Measurements from ENCODE around the gene OSTM1. TPM values are rescaled to one million over a fixed set of nuclear protein-coding genes. Genes with fewer than 3 reads are reported as not detected.

The OSTM1 gene
- polyA plus RNA-seq, 1 donor from 2014 or later: 54.7 TPM

DNA sequence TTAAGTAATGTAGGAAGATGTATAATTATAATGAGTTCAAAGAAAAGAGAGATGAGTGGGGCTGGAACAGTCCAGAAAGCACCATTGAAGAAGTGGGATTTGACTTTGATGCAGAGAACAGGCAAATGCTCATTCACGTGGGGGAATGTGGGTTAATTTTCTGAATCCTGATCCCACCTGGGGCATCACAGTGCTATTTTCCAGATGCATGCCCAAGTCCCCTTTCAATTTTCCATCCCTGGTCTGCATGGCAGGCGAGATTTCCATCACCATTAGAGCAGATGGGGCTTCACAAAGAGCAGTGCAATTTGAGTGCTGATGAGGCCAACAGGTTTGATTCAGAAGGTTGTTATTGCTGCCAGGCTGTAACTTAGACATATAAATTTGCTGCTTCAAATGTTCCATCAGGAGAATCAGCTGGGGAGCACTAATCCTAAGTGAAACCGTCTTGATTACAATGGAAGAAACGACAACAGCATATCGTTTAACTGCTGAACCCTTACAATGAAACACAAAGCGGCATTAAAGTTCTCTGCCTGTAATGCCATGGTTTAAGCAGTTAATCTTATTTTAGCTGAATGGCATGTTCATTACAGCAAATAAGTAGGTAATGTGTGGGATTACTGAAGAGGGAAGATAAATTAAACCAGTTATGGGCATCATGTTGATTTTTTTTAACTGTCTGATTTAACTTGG, 45.2 kb downstream of the OSTM1 start:
- Histone ChIP-seq H3K79me2 (replicated peaks; ENCODE audit: insufficient read depth, low read length) (no peaks in the 10 kb centered on the region), H3K9ac (ENCODE audit: low read length) (no peak overlapping the region), H3K4me2 (ENCODE audit: low read length) (peak overlapping the region; percentile 31), H3F3A (ENCODE audit: insufficient read depth, low read length, poor library complexity, severe bottlenecking) (no peaks in the 10 kb centered on the region), H3K27me3 (ENCODE audit: insufficient read depth, low read depth, low read length) (no peaks in the 10 kb centered on the region), H3K9me3 (ENCODE audit: low read length) (no peaks in the 10 kb centered on the region), H3K27ac (ENCODE audit: low read length) (peak overlapping the region; percentile 46), H4K20me1 (ENCODE audit: insufficient read depth) (no peaks in the 10 kb centered on the region), H3K9me2 (ENCODE audit: insufficient read depth, low read length) (no peaks in the 10 kb centered on the region), H3K4me3 (ENCODE audit: low read length) (peak overlapping the region; percentile 26), H3K36me3 (ENCODE audit: insufficient read depth, low read length) (no peaks in the 10 kb centered on the region), H2AFZ (ENCODE audit: low read depth, low read length) (no peak overlapping the region)
- peak; percentile 84 for TF ChIP-seq EP300 (conservative IDR thresholded peaks at IDR 0.05; ENCODE audit: poor library complexity, severe bottlenecking)
- TF ChIP-seq, protein P1, sequence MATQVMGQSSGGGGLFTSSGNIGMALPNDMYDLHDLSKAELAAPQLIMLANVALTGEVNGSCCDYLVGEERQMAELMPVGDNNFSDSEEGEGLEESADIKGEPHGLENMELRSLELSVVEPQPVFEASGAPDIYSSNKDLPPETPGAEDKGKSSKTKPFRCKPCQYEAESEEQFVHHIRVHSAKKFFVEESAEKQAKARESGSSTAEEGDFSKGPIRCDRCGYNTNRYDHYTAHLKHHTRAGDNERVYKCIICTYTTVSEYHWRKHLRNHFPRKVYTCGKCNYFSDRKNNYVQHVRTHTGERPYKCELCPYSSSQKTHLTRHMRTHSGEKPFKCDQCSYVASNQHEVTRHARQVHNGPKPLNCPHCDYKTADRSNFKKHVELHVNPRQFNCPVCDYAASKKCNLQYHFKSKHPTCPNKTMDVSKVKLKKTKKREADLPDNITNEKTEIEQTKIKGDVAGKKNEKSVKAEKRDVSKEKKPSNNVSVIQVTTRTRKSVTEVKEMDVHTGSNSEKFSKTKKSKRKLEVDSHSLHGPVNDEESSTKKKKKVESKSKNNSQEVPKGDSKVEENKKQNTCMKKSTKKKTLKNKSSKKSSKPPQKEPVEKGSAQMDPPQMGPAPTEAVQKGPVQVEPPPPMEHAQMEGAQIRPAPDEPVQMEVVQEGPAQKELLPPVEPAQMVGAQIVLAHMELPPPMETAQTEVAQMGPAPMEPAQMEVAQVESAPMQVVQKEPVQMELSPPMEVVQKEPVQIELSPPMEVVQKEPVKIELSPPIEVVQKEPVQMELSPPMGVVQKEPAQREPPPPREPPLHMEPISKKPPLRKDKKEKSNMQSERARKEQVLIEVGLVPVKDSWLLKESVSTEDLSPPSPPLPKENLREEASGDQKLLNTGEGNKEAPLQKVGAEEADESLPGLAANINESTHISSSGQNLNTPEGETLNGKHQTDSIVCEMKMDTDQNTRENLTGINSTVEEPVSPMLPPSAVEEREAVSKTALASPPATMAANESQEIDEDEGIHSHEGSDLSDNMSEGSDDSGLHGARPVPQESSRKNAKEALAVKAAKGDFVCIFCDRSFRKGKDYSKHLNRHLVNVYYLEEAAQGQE (IDR thresholded peaks at IDR 0.05; ENCODE audit: borderline replicate concordance): peak; percentile 94
- TF ChIP-seq CTCF (IDR thresholded peaks at IDR 0.05; ENCODE audit: poor library complexity, severe bottlenecking): no peak
- no peak for TF ChIP-seq RAD21 (conservative IDR thresholded peaks at IDR 0.05)
- peak; percentile 75 for TF ChIP-seq POLR2AphosphoS5 (IDR thresholded peaks at IDR 0.05)
- no peak for TF ChIP-seq EZH2 (IDR thresholded peaks at IDR 0.05; ENCODE audit: borderline replicate concordance, insufficient read depth, low read length, poor library complexity, severe bottlenecking)
- TF ChIP-seq TAF1 (IDR thresholded peaks at IDR 0.05; ENCODE audit: low read depth): no peak
- TF ChIP-seq SMC3 (conservative IDR thresholded peaks at IDR 0.05; ENCODE audit: poor library complexity): no peak
- TF ChIP-seq MXI1 (conservative IDR thresholded peaks at IDR 0.05; ENCODE audit: poor library complexity, severe bottlenecking): peak; percentile 34

DNA sequence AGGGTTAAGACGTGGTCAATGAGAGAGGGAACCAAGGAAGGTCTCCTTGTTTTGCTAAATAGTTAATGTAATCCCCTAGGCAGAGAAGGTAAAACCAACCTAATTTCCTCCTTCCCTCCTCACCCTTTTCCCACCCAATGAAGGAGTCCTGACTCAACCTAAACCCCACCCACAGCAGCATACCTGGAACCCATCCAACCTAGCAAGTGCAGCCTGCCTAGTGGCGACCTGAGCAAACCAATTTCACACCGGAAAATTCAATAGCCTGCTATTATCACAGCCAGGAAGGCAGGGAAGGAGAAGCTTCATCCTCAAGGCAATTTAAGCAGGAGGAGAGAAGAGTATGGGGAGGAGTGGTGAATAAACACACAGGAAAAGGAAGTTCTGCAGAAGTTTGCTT, 46.9 kb downstream of the OSTM1 start:
- no peak overlapping the region for H3K27ac ChIP-seq (ENCODE audit: low read length)
- no peaks in the 10 kb centered on the region for H4K20me1 ChIP-seq (ENCODE audit: insufficient read depth)
- no peaks in the 10 kb centered on the region for H3K36me3 ChIP-seq (ENCODE audit: insufficient read depth, low read length)
- H3K27me3 ChIP-seq (ENCODE audit: insufficient read depth, low read depth, low read length): no peaks in the 10 kb centered on the region
- no peak overlapping the region for H3K9ac ChIP-seq (ENCODE audit: low read length)
- H2AFZ ChIP-seq (ENCODE audit: low read depth, low read length): no peak overlapping the region
- no peaks in the 10 kb centered on the region for H3K9me3 ChIP-seq (ENCODE audit: low read length)
- H3F3A ChIP-seq (ENCODE audit: insufficient read depth, low read length, poor library complexity, severe bottlenecking): no peaks in the 10 kb centered on the region
- TF ChIP-seq CTCF (IDR thresholded peaks at IDR 0.05; ENCODE audit: poor library complexity, severe bottlenecking): no peak
- TF ChIP-seq POLR2AphosphoS5 (IDR thresholded peaks at IDR 0.05): no peak
- no peak for TF ChIP-seq SMC3 (conservative IDR thresholded peaks at IDR 0.05; ENCODE audit: poor library complexity)
- TF ChIP-seq, protein P1 (IDR thresholded peaks at IDR 0.05; ENCODE audit: borderline replicate concordance): no peak
- no peak for TF ChIP-seq RAD21 (conservative IDR thresholded peaks at IDR 0.05)
- no peak for TF ChIP-seq EZH2 (IDR thresholded peaks at IDR 0.05; ENCODE audit: borderline replicate concordance, insufficient read depth, low read length, poor library complexity, severe bottlenecking)
- TF ChIP-seq EP300 (conservative IDR thresholded peaks at IDR 0.05; ENCODE audit: poor library complexity, severe bottlenecking): no peak
- TF ChIP-seq MXI1 (conservative IDR thresholded peaks at IDR 0.05; ENCODE audit: poor library complexity, severe bottlenecking): no peak
- no peak for TF ChIP-seq TAF1 (IDR thresholded peaks at IDR 0.05; ENCODE audit: low read depth)
- H3K4me2 ChIP-seq (ENCODE audit: low read length): no peak overlapping the region
- H3K4me3 ChIP-seq (ENCODE audit: low read length): no peak overlapping the region
- H3K9me2 ChIP-seq (ENCODE audit: insufficient read depth, low read length): no peaks in the 10 kb centered on the region
- H3K79me2 ChIP-seq (replicated peaks; ENCODE audit: insufficient read depth, low read length): no peaks in the 10 kb centered on the region

Measured in neural cell (in vitro differentiated cells).